Stimulated activated naive CD8-positive, alpha-beta T cell treated with anti-CD3 and anti-CD28 coated beads, Interleukin-15, Interleukin-2, amounts not matched to agents 100 U/mL and 50 U/mL, for 24 hours (primary cell): ENCODE results near the gene FGF19.
"Not testable (repeated sequence)": the region's sequence is repeated elsewhere in the genome, so short reads cannot be mapped to it uniquely, and the experiment has no call there.

Experiments
- ATAC-seq: fragments of 150-1000 bp; cut with Tn5 transposase; one replicate; pipeline ENCODE4 v1.10.0; 2021
- DNase-seq: peaks from one replicate; pipeline ENCODE4 v3.0.0; 2021

The FGF19 gene

GRCh38 chr11:69695995-69696394 is 7.8 kb downstream of the FGF19 start:
- not testable (repeated sequence) for ATAC-seq, DNase-seq

DNA sequence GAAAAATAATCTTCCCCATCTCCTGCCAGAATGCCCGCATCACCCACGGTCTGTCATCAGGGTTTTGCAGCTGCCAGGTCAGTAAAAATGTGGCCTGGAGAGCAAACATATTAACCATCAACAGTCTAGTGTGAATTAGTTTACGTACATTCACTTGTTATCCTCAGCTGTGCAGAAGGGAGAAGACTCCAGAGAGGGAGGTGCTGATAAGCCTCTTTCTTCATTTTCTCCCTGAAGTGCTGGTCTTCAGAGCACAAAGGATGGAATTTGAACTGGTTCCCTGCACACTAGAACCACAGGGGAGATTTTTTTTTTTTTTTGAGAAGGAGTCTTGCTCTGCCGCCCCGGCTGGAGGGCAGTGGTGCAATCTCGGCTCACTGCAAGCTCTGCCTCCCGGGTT is 8.2 kb downstream of the FGF19 start:
- DNase-seq, result no peak
- ATAC-seq, result no peak

DNA sequence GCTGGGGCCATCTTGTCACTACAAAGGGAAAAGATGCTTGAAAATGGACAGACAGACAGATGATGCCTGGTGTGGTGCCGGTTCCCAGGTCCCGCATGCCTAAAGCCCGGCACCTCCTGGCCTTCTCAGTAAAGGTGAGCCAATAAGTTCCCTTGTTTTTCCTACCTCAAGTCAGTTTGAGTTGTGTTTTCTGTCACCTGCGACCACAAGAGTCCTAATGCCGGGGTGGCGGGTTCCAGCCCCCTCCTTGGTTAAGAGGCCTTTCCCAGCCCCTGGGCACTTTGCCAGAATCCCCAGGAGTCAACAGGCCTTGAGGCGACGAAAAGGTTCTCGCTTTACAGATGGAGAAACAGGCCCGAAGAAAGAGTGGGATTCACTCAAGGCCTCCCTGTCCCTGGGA is 9.0 kb downstream of the FGF19 start:
- DNase-seq (no peak), ATAC-seq (no peak)

DNA sequence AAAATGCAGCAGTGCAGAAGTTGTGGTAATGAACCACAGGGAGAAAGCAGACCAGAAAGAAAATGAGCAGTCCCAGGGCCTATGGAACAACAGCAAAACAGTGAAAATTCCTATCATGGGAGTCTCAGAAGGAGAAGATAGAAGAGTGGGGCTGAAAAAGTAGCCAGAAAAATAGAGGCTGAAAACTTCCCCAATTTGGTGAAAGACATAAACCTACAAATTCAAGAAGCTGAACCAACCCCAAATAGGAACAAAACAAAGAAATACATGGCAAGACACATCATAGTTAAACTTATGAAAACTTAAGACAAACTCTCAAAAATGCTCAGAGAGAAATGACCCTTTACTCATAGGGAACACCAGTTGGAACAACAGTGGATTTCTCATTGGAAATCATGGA is 11.4 kb downstream of the FGF19 start:
- no peak for ATAC-seq

GRCh38 chr11:69691463-69691862 is 12.4 kb downstream of the FGF19 start:
- DNase-seq, result no peak
- no peak for ATAC-seq

More for the DNA sequence above, 11.4 kb downstream of the FGF19 start:
- DNase-seq, result no peak

- ATAC-seq (no peak), DNase-seq (no peak)
Measured at GRCh38 chr11:69689484-69690319, 14.1 kb downstream of the FGF19 start.

DNA sequence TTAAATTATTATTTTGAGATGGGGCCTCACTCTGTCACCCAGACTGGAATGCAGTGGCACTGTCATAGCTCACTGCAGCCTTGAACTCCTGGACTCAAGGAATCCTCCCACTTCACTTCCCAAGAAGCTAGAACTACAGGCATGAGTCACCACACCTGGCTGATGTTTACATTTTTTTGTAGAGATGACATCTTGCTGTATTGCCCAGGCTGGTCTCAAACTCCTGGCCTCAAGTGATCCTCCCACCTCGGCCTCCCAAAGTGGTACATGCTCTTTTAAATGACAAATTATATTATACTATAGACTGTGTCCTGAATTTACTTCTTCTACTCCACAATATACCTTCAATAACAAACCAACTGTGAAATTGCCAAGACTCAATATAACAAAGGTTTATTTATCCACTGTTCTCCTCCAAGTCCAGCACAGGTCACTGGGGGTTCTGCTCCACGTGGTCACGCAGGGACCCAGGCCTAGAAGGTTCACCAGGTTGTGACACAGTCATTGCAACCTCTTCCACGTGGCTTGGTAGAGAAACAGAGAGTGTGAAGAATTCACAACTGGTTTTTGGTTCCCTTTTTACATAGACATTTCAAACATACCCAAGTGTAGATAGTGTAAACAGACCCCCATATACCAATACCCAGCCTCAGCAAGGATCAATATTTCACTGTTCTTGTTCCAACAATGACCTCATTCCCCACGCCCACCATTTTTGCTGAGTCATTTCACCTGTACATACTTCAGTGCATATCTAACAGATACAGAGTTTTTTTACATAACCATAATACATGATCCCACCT is 15.7 kb downstream of the FGF19 start:
- ATAC-seq, DNase-seq: not testable (repeated sequence)

GRCh38 chr11:69686856-69687255 is 17.0 kb downstream of the FGF19 start:
- no peak for ATAC-seq

GRCh38 chr11:69686452-69686851 is 17.4 kb downstream of the FGF19 start:
- no peak for ATAC-seq

More at GRCh38 chr11:69686856-69687255, 17.0 kb downstream of the FGF19 start:
- no peak for DNase-seq

GRCh38 chr11:69685348-69685747 is 18.5 kb downstream of the FGF19 start:
- ATAC-seq (no peak), DNase-seq (no peak)

More at GRCh38 chr11:69686452-69686851, 17.4 kb downstream of the FGF19 start:
- no peak for DNase-seq

GRCh38 chr11:69684651-69685050 is 19.2 kb downstream of the FGF19 start:
- ATAC-seq, result no peak
- no peak for DNase-seq

DNA sequence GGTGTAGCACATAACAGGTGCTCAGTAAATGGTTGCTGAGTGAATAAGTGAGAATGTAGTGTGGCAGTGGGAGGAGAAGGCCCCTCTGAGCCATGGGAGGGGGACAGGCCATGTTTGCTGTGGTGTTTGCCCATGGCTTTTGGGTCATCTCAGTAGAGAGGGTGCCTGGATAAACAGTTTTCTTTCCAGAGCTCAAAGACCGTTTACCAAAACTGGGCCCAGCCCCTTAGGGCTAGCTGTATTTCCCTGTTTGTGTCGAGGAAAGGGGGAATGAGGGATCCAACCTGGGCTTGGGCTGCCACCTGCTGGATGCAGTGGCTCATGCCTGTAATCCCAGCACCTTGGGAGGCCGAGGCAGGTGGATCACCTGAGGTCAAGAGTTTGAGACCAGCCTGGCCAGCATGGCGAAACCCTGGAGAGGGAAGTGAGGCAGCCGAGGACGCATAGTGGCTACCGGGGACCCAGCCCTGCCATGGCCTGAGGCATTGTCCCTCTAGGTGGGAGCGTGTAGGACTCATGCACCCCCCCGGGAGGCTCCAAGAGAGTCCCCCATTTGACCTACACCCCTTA is 20.0 kb downstream of the FGF19 start:
- no peak for DNase-seq
- ATAC-seq, result no peak

- DNase-seq, result no peak
- no peak for ATAC-seq
Measured at GRCh38 chr11:69682681-69683326, 21.0 kb downstream of the FGF19 start.

DNA sequence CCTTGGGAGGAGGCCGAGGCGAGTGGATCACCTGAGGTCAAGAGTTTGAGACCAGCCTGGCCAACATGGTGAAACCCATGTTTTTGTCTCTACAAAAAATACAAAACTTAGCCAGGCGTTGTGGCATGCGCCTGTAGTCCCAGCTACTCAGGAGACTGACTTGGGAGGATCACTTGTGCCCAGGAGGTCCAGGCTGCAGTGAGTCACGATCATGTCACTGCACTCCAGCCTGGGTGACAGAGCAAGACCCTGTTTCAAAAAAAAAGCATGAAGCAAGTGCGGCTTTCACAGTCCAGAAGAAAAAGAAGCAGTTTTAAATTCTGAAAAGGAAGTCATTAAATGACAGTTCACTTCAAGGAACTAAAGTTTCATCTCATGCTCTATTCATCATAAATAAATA is 21.6 kb downstream of the FGF19 start:
- DNase-seq, result no peak
- no peak for ATAC-seq

GRCh38 chr11:69680688-69681087 is 23.1 kb downstream of the FGF19 start:
- no peak for ATAC-seq
- DNase-seq, result no peak

- ATAC-seq (no peak), DNase-seq (no peak)
Measured at GRCh38 chr11:69677749-69678148, 26.1 kb downstream of the FGF19 start.

- ATAC-seq (peak; percentile 94), DNase-seq (peak; percentile 98)
Measured at GRCh38 chr11:69674886-69675714, 28.7 kb downstream of the FGF19 start, which contains the start of gene LTO1. Gene LTO1, minus strand, starts transcription at chr11:69675353. Its CDS starts 114 bp downstream, at chr11:69675239.

GRCh38 chr11:69674267-69674885 is 29.4 kb downstream of the FGF19 start:
- ATAC-seq (peak; percentile 5), DNase-seq (peak; percentile 20)

GRCh38 chr11:69671734-69672465 is 31.9 kb downstream of the FGF19 start:
- ATAC-seq, result no peak
- no peak for DNase-seq
